IgD-negative memory B cell (primary cell): ENCODE results near the gene RCVRN. TPM values are rescaled to one million over a fixed set of nuclear protein-coding genes. Genes with fewer than 3 reads are reported as not detected.

ENCODE experiments used
- H3K27ac Mint-ChIP-seq, 3 donors: one replicate each; pipeline ENCODE4 v1.8.0; 2020 to 2022; ENCODE audit warnings: mild to moderate bottlenecking in 3 of 3, mixed read lengths in 3 of 3, moderate library complexity in 1 of 3
- H3K27me3 Mint-ChIP-seq: one replicate; pipeline ENCODE4 v1.8.0; 2021; ENCODE audit warnings: mixed read lengths
- H3K36me3 Mint-ChIP-seq: one replicate; pipeline ENCODE4 v1.8.0; 2020; ENCODE audit warnings: mild to moderate bottlenecking, mixed read lengths
- H3K4me1 Mint-ChIP-seq, 3 donors: one replicate each; pipeline ENCODE4 v1.8.0; 2020 to 2022; ENCODE audit warnings: mixed read lengths in 3 of 3, mild to moderate bottlenecking in 1 of 3
- H3K4me3 Mint-ChIP-seq, 4 donors: one replicate each; pipeline ENCODE4 v1.8.0; 2020 to 2022; ENCODE audit warnings: mild to moderate bottlenecking in 4 of 4, mixed read lengths in 4 of 4, moderate library complexity in 3 of 4
- H3K9me3 Mint-ChIP-seq, 3 donors: one replicate each; pipeline ENCODE4 v1.8.0; 2020 to 2021; ENCODE audit warnings: mixed read lengths in 3 of 3, mild to moderate bottlenecking in 1 of 3
- polyA plus RNA-seq: library from polyadenylated mRNA; unstranded; fragments of 300-500 nt; fragmentation: Illumina TruSeq; gene quantifications from one replicate; pipeline ENCODE4 v1.2.3, GENCODE V29; 2021

Gene RCVRN
- polyA plus RNA-seq, 1 donor from 2014 or later = not detected

DNA sequence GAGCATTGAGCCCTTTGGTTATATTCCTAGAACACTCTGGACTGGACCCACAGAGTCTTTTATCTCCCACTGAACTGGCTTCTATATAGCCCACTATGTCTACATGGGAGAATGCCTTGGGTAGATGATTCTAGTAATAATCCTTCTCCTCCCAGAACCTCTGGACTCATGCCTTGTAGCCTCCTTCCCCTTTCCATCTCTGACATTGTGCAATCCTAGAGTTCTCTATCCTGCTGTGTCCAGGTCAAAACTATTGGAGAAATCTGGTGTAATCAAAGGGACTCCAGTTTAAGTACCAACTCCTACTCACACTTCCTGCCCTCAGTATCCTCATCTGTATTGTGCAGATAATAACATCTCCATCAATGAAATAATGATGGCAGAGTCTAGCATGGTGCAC, 9.1 kb downstream of the RCVRN start:
- no peak overlapping the region for H3K27ac Mint-ChIP-seq
- H3K36me3 Mint-ChIP-seq = no peaks in the 10 kb centered on the region
- no peaks in the 10 kb centered on the region for H3K9me3 Mint-ChIP-seq
- H3K27me3 Mint-ChIP-seq = peaks cover 7% of the 10 kb centered on the region
- H3K4me1 Mint-ChIP-seq = no peaks in the 10 kb centered on the region
- H3K4me3 Mint-ChIP-seq = no peak overlapping the region

DNA sequence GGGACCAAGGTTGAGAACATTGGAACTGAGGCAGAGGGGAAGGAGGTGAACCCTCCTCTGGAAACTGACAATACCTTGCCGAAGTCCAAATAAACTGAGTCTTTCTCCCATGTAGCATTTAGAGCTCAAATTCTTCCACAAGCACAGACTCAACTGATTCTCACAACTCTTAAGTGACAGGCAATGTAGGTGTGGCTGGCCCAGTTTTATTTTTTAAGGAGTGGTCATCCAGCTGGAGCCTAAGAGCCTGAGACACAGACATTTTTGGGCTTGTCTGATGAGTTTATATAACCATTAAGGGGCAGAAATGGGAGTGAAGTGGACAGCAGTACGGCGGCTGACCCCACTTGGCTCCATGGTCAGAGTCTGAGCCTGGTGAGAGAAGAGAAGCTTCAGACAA, 10.8 kb downstream of the RCVRN start:
- Mint-ChIP-seq H3K36me3 (no peaks in the 10 kb centered on the region), H3K4me3 (no peak overlapping the region), H3K27me3 (peaks cover 4% of the 10 kb centered on the region), H3K27ac (no peak overlapping the region), H3K9me3 (no peaks in the 10 kb centered on the region), H3K4me1 (no peaks in the 10 kb centered on the region)

DNA sequence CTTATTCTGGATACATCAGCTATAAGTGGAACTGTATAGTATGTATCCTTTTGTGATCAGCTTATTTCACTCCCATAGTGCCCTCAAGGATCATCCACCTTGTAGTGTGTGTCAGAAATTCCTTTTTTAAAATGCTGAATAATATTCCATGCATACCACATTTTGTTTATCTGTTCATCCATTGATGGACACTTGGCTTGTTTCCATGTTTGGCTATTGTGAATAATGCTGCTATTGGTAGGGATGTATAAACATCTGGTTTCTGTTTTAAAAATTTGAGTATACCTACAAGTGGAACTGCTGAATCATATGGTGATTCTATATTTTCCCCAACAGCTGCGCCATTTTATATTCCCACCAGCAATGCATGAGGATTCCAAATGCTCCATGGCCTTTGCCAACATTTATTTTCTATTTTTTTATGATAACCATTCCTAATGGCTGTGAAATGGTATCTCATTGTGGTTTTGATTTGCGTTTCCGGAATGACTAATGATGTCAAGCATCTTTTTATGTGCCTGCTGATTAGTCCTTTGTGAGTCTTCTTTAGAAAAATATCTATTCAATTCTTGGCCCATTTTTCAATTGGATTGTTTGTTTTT, 11.6 kb downstream of the RCVRN start:
- Mint-ChIP-seq H3K36me3 (peaks cover 1% of the 10 kb centered on the region), H3K4me1 (no peaks in the 10 kb centered on the region), H3K4me3 (no peak overlapping the region), H3K27me3 (peaks cover 4% of the 10 kb centered on the region), H3K27ac (peak overlapping the region in 1 of 3 donors; percentile 26), H3K9me3 (no peaks in the 10 kb centered on the region)

DNA sequence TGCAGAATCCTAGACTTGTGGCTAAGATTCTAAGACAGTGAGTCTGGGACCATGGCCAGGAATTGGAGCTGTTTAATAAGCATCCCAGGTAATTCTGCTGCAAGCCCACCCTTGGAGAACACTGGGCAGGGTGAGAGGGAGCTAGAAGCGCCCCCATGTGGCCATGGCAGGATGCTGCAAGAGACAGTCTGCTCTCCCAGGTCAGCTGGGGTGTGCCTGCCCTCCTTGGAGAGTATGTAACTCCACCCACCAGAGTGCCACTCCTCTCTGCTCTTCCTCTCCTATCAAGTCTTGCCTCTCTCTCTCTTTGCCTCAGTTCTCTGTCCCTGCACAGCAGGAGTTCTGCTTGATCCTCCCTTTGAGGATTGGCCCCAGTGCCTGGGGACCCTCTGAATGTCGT, 14.9 kb downstream of the RCVRN start:
- Mint-ChIP-seq H3K9me3 (peaks cover 0 to 7% (median 0%) of the 10 kb centered on the region in 3 donors), H3K4me3 (no peak overlapping the region), H3K36me3 (peaks cover 1% of the 10 kb centered on the region), H3K4me1 (no peaks in the 10 kb centered on the region), H3K27ac (no peak overlapping the region), H3K27me3 (no peaks in the 10 kb centered on the region)

DNA sequence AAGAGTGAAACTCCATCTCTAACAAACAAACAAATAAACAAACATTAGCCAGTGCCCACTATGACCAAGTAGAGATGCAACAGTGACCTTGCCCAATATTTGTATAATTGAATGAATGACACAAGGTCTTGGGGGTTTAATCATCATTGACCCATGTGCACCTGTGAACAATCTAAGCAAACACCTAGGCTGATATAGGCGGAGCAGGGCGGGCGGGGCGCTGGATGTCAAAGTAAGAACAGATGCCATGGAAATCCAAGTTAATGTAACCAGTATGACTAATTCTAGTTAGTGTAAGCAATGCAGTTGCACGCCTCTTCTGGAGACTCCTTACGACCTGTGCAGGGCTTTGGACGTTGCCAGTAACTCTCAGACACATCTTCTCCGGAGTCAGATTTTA, 17.6 kb downstream of the RCVRN start:
- Mint-ChIP-seq H3K9me3 (peaks cover 6 to 15% (median 7%) of the 10 kb centered on the region in 3 donors), H3K4me1 (no peaks in the 10 kb centered on the region), H3K4me3 (no peak overlapping the region), H3K27me3 (no peaks in the 10 kb centered on the region), H3K36me3 (peaks cover 1% of the 10 kb centered on the region), H3K27ac (no peak overlapping the region)

DNA sequence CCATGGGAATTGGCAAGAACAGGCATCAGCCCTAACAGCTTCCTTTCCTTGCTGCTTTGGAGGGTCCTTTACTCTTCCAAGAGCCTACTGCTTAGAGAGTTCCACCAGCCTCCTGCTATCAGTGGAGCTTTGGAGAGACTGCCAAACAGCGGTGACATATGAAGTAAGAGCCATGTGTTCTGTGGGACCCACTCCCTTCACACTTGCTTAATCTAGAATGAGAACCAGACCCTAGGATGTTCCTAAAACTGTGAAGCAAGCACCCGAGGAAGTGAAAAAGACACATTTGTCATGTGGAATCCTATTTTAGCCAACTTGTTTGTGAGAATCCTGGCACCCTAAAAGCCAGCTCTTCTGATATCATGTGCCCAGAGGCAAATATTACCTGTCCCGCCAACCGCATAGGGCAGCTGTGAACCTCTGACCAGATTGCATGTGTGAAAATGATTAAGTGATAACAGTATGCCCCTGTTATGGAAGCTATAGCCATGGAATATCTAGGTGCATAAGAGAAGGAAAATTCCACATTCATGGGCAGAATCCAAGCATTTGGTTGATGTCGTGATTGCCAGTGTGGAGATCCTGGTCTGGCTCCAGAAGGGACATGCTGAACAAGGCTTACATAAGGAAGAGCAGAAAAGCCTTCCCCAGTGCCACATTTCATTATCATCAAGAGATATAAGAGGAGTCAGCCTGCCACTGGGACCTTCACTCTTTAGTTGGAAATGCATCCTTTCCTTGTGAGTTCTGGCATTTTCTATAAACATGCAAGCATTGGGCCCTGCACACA, 18.7 kb downstream of the RCVRN start:
- Mint-ChIP-seq H3K36me3 (peaks cover 1% of the 10 kb centered on the region), H3K4me1 (no peaks in the 10 kb centered on the region), H3K27me3 (no peaks in the 10 kb centered on the region), H3K27ac (no peak overlapping the region), H3K4me3 (no peak overlapping the region), H3K9me3 (peaks cover 8 to 21% (median 11%) of the 10 kb centered on the region in 3 donors)

DNA sequence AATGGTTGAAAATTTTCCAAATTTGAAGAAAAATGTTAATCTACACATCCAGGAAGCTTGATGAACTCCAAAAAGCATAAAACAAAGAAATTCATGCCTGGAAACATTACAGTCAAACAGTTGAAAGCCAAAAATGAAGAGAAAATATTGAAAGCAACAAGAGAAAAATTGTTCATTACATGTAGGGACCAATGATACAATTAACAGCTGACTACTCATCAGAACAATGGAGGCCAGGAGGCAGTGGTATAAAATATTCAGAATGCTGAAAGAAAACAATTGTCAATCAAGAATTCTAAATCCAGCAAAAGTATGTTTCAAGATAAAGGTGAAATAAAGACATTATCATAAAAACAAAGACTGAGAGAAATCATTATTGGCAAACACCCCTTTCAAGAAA, 21.6 kb downstream of the RCVRN start:
- Mint-ChIP-seq H3K9me3 (peaks cover 9 to 29% (median 15%) of the 10 kb centered on the region in 3 donors), H3K4me3 (no peak overlapping the region), H3K27ac (no peak overlapping the region), H3K4me1 (no peaks in the 10 kb centered on the region), H3K27me3 (no peaks in the 10 kb centered on the region), H3K36me3 (no peaks in the 10 kb centered on the region)

DNA sequence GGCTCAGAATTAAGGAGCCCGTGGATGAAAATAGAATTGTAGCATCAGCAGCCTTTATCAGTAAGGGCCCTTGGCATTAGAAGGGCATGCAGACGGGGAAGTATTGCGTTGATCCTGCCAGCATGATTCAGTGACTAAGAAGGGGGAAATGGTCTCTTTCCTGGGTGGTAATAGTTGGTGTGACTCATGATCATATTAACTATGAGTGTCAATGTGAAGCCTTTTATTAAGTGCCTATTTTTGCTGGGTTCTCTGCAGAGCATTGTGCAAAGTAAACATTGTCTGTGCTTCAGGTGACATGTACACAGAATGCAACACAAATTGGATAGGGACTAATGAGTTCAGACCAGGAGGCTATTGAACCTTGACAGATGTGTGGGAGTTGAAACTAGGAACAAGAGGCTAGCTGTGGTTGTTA, 24.5 kb downstream of the RCVRN start:
- Mint-ChIP-seq H3K4me3 (no peak overlapping the region), H3K4me1 (no peaks in the 10 kb centered on the region), H3K27me3 (no peaks in the 10 kb centered on the region), H3K9me3 (peaks cover 9 to 29% (median 13%) of the 10 kb centered on the region in 3 donors), H3K27ac (no peak overlapping the region), H3K36me3 (no peaks in the 10 kb centered on the region)

DNA sequence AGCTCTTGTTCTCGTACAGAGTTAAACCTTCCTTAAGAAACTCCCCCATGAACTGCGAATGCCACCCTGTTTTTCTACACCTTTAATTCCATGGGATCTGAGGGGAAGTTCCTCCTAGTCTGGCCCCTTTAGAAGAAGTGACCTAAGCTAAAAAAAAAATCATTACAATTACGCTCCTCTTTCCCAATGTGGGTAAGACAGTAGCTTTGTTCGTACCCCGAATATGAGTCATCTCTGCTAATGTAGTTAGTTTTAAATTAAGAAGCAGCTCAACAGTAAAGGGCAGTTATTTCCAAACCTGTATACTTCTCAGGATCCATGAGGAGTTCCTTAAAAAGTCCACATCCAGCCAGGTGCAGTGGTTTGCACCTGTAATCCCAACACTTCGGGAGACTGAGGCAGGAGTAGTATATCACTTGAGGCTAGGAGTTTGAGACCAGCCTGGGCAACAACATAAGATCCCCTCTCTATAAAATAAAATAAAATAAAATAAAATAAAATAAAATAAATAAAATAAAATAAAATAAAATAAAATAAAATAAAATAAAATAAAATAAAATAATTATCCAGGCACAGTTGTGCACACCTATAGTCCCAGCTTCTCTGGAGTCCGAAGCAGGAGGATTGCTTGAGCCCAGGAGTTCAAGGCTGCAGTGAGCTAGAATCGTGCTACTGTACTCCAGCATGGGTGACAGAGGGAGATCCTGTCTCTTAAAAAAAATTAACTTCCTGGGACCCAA, 26.1 kb downstream of the RCVRN start:
- H3K27ac Mint-ChIP-seq = no peak overlapping the region
- no peak overlapping the region for H3K4me3 Mint-ChIP-seq
- no peaks in the 10 kb centered on the region for H3K4me1 Mint-ChIP-seq
- H3K9me3 Mint-ChIP-seq = peaks cover 9 to 22% (median 10%) of the 10 kb centered on the region in 3 donors
- H3K27me3 Mint-ChIP-seq = no peaks in the 10 kb centered on the region
- no peaks in the 10 kb centered on the region for H3K36me3 Mint-ChIP-seq

DNA sequence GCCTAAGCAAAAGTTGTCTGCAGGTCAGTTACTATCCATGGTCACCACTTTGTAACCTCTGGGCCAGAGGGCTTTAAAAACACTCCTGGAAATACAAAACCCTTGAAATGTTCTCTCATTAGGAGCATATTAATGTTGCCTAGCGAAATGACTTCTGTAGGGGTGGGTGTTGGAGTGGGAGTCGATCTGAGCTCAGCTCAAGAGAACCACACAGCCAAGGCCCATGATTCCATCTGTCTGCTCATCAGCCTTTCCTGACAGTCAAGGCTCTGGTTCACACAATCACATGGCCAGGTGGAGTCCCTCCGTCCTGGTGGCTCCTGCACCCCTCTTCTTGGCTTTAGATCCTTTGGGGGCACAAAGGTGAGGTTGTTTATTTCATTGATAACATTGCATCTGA, 26.7 kb downstream of the RCVRN start:
- H3K4me3 Mint-ChIP-seq = no peak overlapping the region
- H3K4me1 Mint-ChIP-seq = no peaks in the 10 kb centered on the region

DNA sequence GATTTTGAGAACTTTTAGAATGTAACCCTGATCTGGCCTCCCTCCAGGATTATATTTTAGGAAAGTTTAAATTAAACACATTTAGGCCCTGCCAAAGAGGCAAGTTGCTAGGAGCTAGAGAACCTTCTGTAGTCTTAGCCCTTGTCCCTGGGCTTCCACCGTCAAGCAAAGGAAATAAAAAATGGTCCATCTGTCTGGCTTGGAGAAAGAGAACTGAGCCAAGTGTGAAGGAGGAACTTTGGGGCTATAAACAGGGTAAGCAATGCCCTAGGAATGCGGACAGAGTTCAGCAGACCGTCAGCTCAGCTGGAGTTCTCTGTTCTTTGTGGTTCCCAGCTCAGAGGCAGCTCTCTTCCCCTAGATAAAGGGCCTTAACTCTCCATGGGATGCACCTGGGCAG, 29.6 kb downstream of the RCVRN start:
- Mint-ChIP-seq H3K27me3 (peaks cover 2% of the 10 kb centered on the region), H3K27ac (no peak overlapping the region), H3K9me3 (peaks cover 5 to 9% (median 5%) of the 10 kb centered on the region in 3 donors), H3K4me3 (no peak overlapping the region), H3K36me3 (no peaks in the 10 kb centered on the region), H3K4me1 (no peaks in the 10 kb centered on the region)

More for the DNA sequence above, 26.7 kb downstream of the RCVRN start:
- Mint-ChIP-seq H3K27me3 (no peaks in the 10 kb centered on the region), H3K9me3 (peaks cover 9 to 19% (median 10%) of the 10 kb centered on the region in 3 donors), H3K27ac (no peak overlapping the region), H3K36me3 (no peaks in the 10 kb centered on the region)

DNA sequence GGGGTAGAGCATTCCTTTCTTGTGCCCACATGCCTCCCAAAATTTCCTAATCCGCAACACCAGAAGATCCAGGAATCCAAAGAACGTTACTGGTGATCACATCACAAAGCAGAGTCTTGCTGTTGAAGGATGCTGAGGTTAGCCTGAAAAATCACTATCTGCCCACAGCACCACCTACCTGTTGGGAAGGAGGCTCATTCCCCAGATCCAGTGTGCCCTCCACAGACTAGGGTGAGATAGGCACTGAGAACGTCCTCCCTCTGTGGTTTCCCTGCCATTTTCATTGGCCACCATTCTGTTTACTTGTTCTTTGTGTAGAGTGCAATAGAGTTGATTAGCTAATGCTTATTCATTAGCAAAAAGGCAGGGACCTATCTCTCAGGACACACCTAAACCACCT, 30.3 kb downstream of the RCVRN start:
- Mint-ChIP-seq H3K27ac (no peak overlapping the region), H3K4me1 (no peaks in the 10 kb centered on the region), H3K4me3 (no peak overlapping the region), H3K9me3 (peaks cover 2 to 3% (median 2%) of the 10 kb centered on the region in 3 donors), H3K36me3 (no peaks in the 10 kb centered on the region), H3K27me3 (peaks cover 2% of the 10 kb centered on the region)

DNA sequence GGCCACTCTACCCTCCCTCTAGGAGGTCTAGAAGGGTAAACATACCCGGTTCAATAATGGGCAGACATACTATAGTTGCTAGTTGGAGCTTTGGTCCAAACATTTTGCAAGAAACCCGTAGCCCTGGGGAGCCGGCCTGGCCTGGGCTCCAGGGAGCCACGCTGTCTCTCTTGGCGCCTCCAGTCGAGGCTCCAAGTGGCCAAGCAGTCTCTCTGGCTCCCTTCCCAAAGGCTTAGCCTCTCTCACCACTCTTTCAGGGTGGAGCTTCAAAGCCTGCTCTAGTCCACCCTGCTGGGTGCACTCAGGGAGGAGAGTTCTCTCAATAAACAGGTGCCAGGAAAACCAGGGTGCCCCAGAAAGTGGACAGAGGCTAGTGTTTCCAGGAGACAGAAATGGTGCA, 32.2 kb downstream of the RCVRN start:
- H3K4me1 Mint-ChIP-seq = no peaks in the 10 kb centered on the region
- peaks cover 0 to 3% (median 2%) of the 10 kb centered on the region in 3 donors for H3K9me3 Mint-ChIP-seq
- H3K4me3 Mint-ChIP-seq = no peak overlapping the region
- no peaks in the 10 kb centered on the region for H3K36me3 Mint-ChIP-seq
- H3K27ac Mint-ChIP-seq = no peak overlapping the region
- peaks cover 3% of the 10 kb centered on the region for H3K27me3 Mint-ChIP-seq

DNA sequence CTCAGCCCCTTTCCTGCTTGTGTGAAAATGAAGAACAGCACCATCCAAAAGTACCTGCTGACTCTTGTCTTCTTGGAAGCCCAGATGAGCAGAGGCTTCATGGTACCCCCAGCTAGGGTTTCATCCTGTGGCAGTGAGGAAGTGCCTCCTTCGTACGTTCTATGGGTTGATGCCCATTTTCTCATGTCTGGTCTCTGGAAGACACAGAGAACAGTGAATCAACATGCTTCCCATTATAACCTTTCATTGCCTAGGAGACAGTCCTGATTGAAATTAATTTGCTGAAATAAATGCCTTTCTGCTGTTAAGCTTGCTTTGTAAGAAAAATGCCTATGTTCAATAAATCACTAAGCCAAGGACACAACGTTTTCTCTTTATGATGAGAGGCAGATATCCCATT, 36.5 kb downstream of the RCVRN start:
- Mint-ChIP-seq H3K27ac (no peak overlapping the region), H3K27me3 (peaks cover 3% of the 10 kb centered on the region), H3K9me3 (peaks cover 0 to 4% (median 2%) of the 10 kb centered on the region in 3 donors), H3K4me3 (no peak overlapping the region), H3K36me3 (peaks cover under 1% of the 10 kb centered on the region), H3K4me1 (no peaks in the 10 kb centered on the region)

DNA sequence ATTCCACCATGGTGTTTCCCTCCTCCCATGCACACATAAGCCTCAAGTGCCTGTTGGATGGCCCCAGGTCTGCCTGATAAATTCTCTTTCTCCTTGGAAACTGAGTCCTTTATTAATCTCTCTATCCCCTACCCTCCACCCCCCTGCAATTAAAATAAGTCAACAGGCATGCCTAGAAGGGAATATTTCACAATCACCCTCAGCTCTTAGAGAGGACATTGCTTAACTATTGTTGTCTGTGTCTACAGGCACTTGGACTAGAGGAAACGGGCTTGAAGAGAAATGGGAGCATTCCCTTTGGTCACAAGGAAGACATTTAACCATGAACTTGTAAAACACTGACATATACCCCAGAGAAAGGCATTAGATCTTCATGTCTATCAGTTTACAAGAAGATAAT, 39.5 kb downstream of the RCVRN start:
- Mint-ChIP-seq H3K4me3 (no peak overlapping the region), H3K4me1 (no peaks in the 10 kb centered on the region), H3K36me3 (peaks cover 2% of the 10 kb centered on the region), H3K9me3 (peaks cover 3 to 9% (median 6%) of the 10 kb centered on the region in 3 donors), H3K27ac (no peak overlapping the region), H3K27me3 (peaks cover 1% of the 10 kb centered on the region)
